Muscle layer of duodenum (tissue), 2 donors: ENCODE data around the gene CTTNBP2.

ENCODE experiments used
- H3K27ac ChIP-seq: one replicate; pipeline ENCODE4 v1.7.0; 2013; ENCODE audit warnings: mild to moderate bottlenecking, low read length
- H3K27me3 ChIP-seq: one replicate; pipeline ENCODE4 v1.7.0; 2013; ENCODE audit warnings: low read depth, mild to moderate bottlenecking, control low read depth, low read length
- H3K36me3 ChIP-seq, 2 donors: one replicate each; pipeline ENCODE4 v1.7.0; 2013; ENCODE audit warnings: low read length in 2 of 2, control low read depth in 1 of 2, mild to moderate bottlenecking in 1 of 2; ENCODE audit not compliant: insufficient read depth in 2 of 2, control insufficient read depth in 1 of 2
- H3K4me1 ChIP-seq, 2 donors: one replicate each; pipeline ENCODE4 v1.7.0; 2013; ENCODE audit warnings: low read length in 2 of 2, mild to moderate bottlenecking in 2 of 2, control low read depth in 1 of 2, moderate library complexity in 1 of 2; ENCODE audit not compliant: insufficient read depth in 2 of 2, control insufficient read depth in 1 of 2
- H3K4me3 ChIP-seq, 2 donors: one replicate each; pipeline ENCODE4 v1.7.0; 2013; ENCODE audit warnings: low read length in 2 of 2, low read depth in 1 of 2, mild to moderate bottlenecking in 1 of 2
- H3K9me3 ChIP-seq, 2 donors: one replicate each; pipeline ENCODE4 v1.7.0; 2013; ENCODE audit warnings: low read length in 2 of 2, control low read depth in 1 of 2, mild to moderate bottlenecking in 1 of 2; ENCODE audit not compliant: control insufficient read depth in 1 of 2
- donor health status: healthy.

The CTTNBP2 gene

DNA sequence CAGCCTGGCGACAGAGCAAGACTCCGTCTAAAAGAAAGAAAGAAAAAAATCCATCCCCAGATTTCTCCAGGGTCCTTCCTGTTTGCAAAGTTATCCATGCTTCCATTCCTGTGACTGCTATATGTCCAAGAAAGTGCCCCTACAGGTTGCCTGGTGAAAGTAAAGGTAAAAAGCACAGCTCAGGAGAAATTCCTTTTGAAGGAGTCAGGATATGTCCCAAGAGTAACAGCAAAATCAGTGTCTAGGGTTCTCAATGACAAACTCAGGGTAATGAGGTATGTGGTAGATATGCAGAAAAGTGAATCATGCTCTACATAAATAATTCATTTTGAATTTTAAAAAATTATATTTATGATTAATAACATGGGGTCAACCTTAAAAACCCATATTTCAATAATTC is 91.5 kb downstream of the CTTNBP2 start:
- Histone ChIP-seq H3K4me3 (no peak overlapping the region), H3K27ac (no peak overlapping the region), H3K9me3 (no peaks in the 10 kb centered on the region), H3K27me3 (no peaks in the 10 kb centered on the region), H3K4me1 (no peaks in the 10 kb centered on the region), H3K36me3 (no peaks in the 10 kb centered on the region)

DNA sequence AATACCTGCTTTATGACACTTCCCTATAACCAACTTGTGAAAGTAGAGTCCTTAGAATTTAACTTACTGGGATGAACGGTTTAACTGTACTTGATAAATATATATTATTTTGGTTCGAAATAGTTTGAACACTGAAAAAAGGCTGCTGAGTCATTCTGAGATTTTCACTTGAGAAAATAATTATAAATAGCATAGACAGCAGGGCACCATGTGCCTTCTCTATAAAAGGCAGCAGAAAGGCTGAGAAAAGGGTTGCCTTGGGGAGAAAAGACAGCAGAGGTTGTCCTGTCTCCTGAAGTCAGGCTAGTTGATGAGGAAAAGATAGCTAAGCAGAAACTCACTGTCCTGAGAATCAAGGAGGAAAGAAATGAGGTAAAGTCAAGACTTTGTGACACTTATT is 92.4 kb downstream of the CTTNBP2 start:
- Histone ChIP-seq H3K27ac (no peak overlapping the region), H3K36me3 (no peaks in the 10 kb centered on the region), H3K9me3 (no peaks in the 10 kb centered on the region), H3K4me1 (no peaks in the 10 kb centered on the region), H3K27me3 (no peaks in the 10 kb centered on the region), H3K4me3 (no peak overlapping the region)

DNA sequence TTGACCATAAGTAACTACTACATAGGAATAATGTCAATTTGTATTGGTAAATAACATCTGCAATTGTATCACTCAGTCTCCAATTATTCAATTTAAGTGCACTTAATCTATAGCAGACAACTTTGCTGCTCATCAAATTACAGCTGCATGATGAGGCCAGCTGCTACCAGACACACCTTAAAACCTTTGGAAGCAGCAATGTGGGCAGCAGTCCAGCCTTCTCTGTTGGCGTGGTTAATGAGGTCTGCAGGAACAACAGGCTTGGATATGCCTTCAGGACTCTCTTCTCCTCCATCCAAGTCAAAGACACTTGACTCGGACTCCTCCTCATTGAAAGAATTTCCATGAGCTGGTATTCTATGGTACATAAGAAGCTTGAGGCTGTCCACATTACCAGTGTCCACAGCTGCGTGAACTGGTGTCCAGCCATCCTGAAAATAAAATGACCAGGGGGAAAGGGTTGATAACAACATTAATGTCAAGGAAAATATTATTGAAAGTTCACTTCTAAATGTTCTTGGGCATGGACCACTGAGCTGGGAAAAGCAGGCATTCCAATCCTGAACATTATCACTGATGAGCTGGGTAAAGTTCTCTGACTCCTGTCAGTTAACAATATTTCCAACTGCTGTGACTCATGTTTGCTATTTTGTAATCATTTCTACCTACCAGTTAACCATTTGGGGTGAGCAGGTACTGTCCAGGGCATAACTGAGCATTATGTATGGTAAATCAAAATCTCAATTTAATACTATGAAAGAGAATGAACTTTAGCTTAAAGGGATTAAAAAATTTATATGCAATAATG is 95.7 kb downstream of the CTTNBP2 start:
- Histone ChIP-seq H3K4me1 (peaks cover 0 to 4% of the 10 kb centered on the region in 2 donors), H3K27me3 (no peaks in the 10 kb centered on the region), H3K36me3 (no peaks in the 10 kb centered on the region), H3K4me3 (no peak overlapping the region), H3K9me3 (no peaks in the 10 kb centered on the region), H3K27ac (no peak overlapping the region)

DNA sequence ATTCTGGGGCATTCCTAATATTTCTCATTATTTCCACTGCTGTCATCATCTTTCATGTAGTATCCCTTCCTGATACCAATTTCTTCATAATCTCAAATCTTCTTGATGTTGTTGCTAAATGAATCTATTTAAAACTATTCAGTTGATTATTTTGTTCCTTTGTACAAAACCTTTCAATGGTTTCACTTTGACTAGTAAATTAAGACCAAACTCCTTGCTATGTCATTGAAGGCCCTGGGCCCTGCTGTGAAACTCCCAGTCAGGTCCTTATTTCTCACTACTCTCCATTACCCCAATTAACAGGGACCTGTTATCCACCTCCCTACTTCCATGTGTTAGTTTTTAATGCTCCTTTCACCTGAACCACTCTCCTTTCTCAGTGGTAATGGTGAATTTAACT is 97.0 kb downstream of the CTTNBP2 start:
- Histone ChIP-seq H3K27ac (no peak overlapping the region), H3K27me3 (no peaks in the 10 kb centered on the region), H3K36me3 (no peaks in the 10 kb centered on the region), H3K4me1 (peaks cover 0 to 4% of the 10 kb centered on the region in 2 donors), H3K9me3 (no peaks in the 10 kb centered on the region), H3K4me3 (no peak overlapping the region)

DNA sequence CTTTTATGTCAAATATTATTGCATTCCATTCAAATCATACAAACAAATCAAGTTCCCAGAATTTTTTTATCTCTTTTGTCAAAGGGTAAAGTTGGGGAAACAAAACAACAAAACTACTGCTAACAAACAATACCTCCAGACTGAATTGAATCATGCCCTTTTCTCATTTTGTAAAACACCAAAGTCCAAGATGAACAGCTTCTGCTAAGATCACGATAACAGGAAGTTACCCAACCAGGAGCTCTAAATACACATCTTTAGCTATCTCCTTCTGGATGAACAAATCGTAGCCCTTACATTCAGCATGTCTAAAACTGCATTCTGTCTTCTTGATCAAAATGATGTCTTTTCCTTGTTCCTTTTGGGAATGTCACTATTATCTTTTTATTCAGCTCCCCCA is 97.4 kb downstream of the CTTNBP2 start:
- Histone ChIP-seq H3K36me3 (no peaks in the 10 kb centered on the region), H3K27me3 (no peaks in the 10 kb centered on the region), H3K4me3 (no peak overlapping the region), H3K27ac (no peak overlapping the region), H3K4me1 (peaks cover 0 to 4% of the 10 kb centered on the region in 2 donors), H3K9me3 (no peaks in the 10 kb centered on the region)

DNA sequence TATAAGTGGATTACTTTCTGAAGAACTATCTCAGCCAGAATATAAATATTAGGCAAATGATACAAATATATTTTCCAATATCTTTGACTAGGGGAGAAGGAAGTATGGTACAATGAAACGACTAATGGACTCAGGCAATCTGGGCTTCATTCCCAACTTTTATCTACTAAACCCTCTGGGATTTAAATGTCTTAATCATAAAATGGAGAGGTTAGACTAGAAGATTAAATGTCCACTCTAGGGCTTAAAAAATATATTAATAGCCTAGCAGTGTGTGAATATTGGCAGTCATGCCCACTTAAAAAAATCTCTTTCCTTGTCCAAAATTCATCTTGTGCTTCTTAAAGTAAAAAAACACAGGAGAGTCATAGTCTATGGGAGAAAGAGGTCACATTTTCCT is 98.3 kb downstream of the CTTNBP2 start:
- Histone ChIP-seq H3K9me3 (no peaks in the 10 kb centered on the region), H3K27me3 (no peaks in the 10 kb centered on the region), H3K36me3 (no peaks in the 10 kb centered on the region), H3K4me1 (peaks cover 0 to 4% of the 10 kb centered on the region in 2 donors), H3K27ac (no peak overlapping the region), H3K4me3 (no peak overlapping the region)

DNA sequence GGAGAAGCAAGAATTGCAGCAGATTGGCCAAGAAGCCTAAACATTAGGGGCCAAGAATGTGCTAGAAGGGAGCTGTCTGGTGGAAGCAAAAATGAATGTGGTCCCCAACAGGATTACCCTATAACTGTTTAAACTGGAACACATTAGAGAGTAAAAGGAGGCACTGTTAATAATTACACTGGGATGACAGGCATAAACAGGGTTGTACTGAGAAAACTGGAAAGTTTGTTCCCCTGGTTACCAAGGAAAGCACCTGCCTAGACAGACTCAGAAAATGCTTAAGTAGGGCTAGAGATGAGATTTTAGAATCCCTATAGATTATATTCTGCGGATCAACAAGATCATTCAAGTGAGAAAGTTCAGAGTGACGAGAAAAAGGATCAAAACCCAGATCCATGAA is 100.8 kb downstream of the CTTNBP2 start:
- no peaks in the 10 kb centered on the region for H3K36me3 ChIP-seq
- no peak overlapping the region for H3K4me3 ChIP-seq
- no peaks in the 10 kb centered on the region for H3K27me3 ChIP-seq
- H3K27ac ChIP-seq: no peak overlapping the region
- H3K9me3 ChIP-seq: no peaks in the 10 kb centered on the region
- peaks cover 0 to 4% of the 10 kb centered on the region in 2 donors for H3K4me1 ChIP-seq

DNA sequence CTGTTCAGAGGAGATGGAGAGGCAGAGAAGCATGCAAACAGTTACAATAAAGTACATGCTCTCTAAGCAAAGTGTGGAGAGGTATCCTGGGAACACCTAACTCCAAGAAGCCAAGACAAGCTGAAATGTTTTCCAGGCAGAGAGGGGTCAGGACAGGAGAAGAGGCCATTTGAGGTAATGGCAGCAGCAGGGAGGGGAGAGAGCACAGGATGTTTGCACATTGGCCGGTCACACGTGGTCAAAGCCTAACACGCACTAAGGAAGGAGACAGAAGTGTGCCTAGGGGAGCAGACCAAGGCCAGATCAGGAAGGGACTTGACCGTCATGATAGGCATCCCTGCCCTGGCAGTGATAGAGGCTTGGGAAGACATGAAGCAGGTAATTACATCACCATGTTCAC is 101.5 kb downstream of the CTTNBP2 start:
- Histone ChIP-seq H3K9me3 (no peaks in the 10 kb centered on the region), H3K27ac (no peak overlapping the region), H3K4me1 (peaks cover 0 to 4% of the 10 kb centered on the region in 2 donors), H3K36me3 (no peaks in the 10 kb centered on the region), H3K4me3 (no peak overlapping the region), H3K27me3 (no peaks in the 10 kb centered on the region)

DNA sequence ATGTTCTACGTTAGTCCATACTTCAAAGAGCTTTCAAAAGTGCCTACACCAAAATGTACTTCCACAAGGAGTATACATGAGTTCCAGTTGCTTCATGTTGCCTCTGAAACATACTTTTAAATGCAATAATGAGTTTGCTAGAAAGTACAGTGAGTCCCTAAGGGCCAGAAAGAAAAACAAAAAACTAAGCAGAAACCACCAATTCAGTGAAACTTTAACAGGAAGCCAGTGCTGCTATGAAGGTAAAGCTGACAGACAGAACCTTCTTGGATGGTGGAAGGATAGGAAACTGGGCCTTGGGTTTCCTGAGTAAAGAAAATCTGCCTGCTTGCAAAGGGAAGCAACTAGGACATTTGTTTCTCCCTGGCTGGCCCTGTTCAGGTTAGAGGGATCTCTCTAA is 104.2 kb downstream of the CTTNBP2 start:
- Histone ChIP-seq H3K4me1 (peaks cover 0 to 4% of the 10 kb centered on the region in 2 donors), H3K36me3 (no peaks in the 10 kb centered on the region), H3K9me3 (no peaks in the 10 kb centered on the region), H3K27me3 (no peaks in the 10 kb centered on the region), H3K4me3 (no peak overlapping the region), H3K27ac (no peak overlapping the region)

DNA sequence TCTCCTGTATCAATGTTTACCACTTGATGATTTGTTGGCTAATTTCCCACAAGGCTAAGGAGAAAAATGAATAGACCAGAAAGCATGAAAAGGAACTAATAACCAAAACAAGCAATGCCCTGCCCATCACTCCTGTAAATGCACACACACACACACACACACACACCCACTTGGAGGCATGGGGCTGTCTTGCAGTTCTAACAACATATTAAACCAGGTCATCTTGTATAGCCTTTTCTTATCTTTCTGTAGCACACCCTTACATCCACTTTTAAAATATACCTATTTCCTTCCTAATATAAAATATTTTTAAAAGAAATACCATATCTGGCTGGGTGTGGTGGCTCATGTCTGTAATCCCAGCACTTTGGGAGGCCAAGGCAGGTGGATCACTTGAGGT is 105.3 kb downstream of the CTTNBP2 start:
- no peaks in the 10 kb centered on the region for H3K36me3 ChIP-seq
- H3K27ac ChIP-seq: no peak overlapping the region
- no peaks in the 10 kb centered on the region for H3K9me3 ChIP-seq
- H3K4me1 ChIP-seq: peaks cover 0 to under 1% of the 10 kb centered on the region in 2 donors
- no peaks in the 10 kb centered on the region for H3K27me3 ChIP-seq
- no peak overlapping the region for H3K4me3 ChIP-seq

DNA sequence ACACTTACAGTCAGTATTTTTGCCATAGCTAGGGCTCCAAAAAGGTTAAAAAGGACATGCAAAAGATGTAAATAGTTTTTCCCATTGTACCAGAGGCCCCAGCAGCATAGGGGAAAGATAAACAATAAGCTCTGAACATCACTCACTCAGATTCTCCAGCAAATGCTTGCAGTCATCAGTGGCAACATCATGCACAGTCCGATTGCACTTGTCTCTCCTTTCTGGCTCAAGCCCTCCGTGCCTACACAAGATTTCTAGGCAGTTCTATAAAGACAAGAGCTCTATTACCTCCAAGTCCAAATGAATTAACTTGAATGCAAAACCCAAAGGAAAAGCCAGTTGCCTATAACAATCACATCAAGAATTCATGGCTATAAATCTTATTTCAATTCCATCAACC is 106.3 kb downstream of the CTTNBP2 start:
- Histone ChIP-seq H3K4me3 (no peak overlapping the region), H3K9me3 (no peaks in the 10 kb centered on the region), H3K36me3 (no peaks in the 10 kb centered on the region)

DNA sequence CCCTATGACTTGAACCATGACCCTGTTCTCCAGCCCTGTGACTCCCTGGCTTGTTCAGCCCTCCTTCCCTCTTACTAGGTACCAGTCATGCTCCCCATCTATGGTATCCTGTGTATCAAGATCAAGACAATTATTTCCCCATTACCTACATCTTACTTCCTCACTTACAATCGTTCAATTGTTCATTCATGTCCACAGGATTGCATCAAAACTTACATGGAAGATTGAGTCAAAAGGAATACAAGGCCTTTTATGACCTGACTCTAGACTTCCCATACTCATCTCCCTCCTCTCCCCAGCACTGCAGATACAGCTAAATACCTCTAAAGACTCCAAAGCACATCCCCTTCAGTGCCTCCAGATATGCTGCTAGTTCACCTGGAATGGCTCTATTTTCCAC is 109.2 kb downstream of the CTTNBP2 start:
- no peaks in the 10 kb centered on the region for H3K36me3 ChIP-seq
- no peaks in the 10 kb centered on the region for H3K9me3 ChIP-seq
- H3K4me3 ChIP-seq: no peak overlapping the region
- H3K4me1 ChIP-seq: no peaks in the 10 kb centered on the region
- H3K27me3 ChIP-seq: no peaks in the 10 kb centered on the region
- no peak overlapping the region for H3K27ac ChIP-seq

More for the DNA sequence above, 106.3 kb downstream of the CTTNBP2 start:
- no peaks in the 10 kb centered on the region for H3K4me1 ChIP-seq
- H3K27me3 ChIP-seq: no peaks in the 10 kb centered on the region
- no peak overlapping the region for H3K27ac ChIP-seq
